OCI-LY1 (cell line): Measurements from ENCODE around the gene TIRAP.

ENCODE experiments used
- H2AFZ ChIP-seq: fragments of 200-600 bp; sonication (generic), shearing (Covaris generic); 2 replicates; pipeline ENCODE4 v1.6.0; 2014; ENCODE audit warnings: antibody characterized with exemption, mild to moderate bottlenecking, low read length
- H3F3A ChIP-seq: fragments of 200-600 bp; sonication (generic), shearing (Covaris generic); 2 replicates; pipeline ENCODE4 v1.6.0; 2014; ENCODE audit warnings: mild to moderate bottlenecking, antibody characterized with exemption, low read length, moderate library complexity; ENCODE audit not compliant: insufficient read depth
- H3K27ac ChIP-seq: fragments of 200-600 bp; sonication (generic); 2 replicates; pipeline ENCODE4 v1.5.1; 2014; ENCODE audit warnings: low read length, mixed run types, mild to moderate bottlenecking, low read depth; ENCODE audit not compliant: poor library complexity, severe bottlenecking
- H3K27me3 ChIP-seq: fragments of 200-600 bp; sonication (generic); 2 replicates; pipeline ENCODE4 v1.6.0; 2014; ENCODE audit warnings: antibody characterized with exemption, mild to moderate bottlenecking, low read length, moderate library complexity; ENCODE audit not compliant: insufficient read depth
- H3K36me3 ChIP-seq: fragments of 200-600 bp; sonication (generic); 2 replicates; pipeline ENCODE4 v1.6.1; 2014; ENCODE audit warnings: mild to moderate bottlenecking, antibody characterized with exemption, low read length, moderate library complexity, mixed read lengths; ENCODE audit not compliant: insufficient read depth
- H3K4me1 ChIP-seq: fragments of 200-600 bp; sonication (generic); 2 replicates; pipeline ENCODE4 v1.5.1; 2014; ENCODE audit warnings: mild to moderate bottlenecking, low read length, moderate library complexity; ENCODE audit not compliant: insufficient read depth, severe bottlenecking
- H3K4me2 ChIP-seq: fragments of 200-600 bp; sonication (generic), shearing (Covaris generic); 2 replicates; pipeline ENCODE4 v1.6.1; 2014; ENCODE audit warnings: low read length
- H3K4me3 ChIP-seq: fragments of 200-600 bp; sonication (generic); 2 replicates; pipeline ENCODE4 v1.5.1; 2014; ENCODE audit warnings: low read length, low read depth, mild to moderate bottlenecking, mixed read lengths; ENCODE audit not compliant: poor library complexity, severe bottlenecking
- H3K79me2 ChIP-seq: fragments of 200-600 bp; shearing (Covaris generic); 2 replicates; pipeline ENCODE4 v1.6.1; 2016; ENCODE audit warnings: mixed run types, low read length, mixed read lengths; ENCODE audit not compliant: insufficient read depth
- H3K9ac ChIP-seq: fragments of 200-600 bp; sonication (generic), shearing (Covaris generic); 2 replicates; pipeline ENCODE4 v1.6.1; 2014; ENCODE audit warnings: mild to moderate bottlenecking, low read length, mixed read lengths
- H3K9me2 ChIP-seq: fragments of 200-600 bp; sonication (generic), shearing (Covaris generic); 2 replicates; pipeline ENCODE4 v1.6.1; 2014; ENCODE audit warnings: low read depth, mild to moderate bottlenecking, low read length, mixed read lengths
- H3K9me3 ChIP-seq: fragments of 200-600 bp; shearing (Covaris generic); 2 replicates; pipeline ENCODE4 v1.6.1; 2014; ENCODE audit warnings: low read length, mixed read lengths
- H4K20me1 ChIP-seq: fragments of 200-600 bp; sonication (generic), shearing (Covaris generic); 2 replicates; pipeline ENCODE4 v1.6.0; 2016; ENCODE audit warnings: mild to moderate bottlenecking, low read length; ENCODE audit not compliant: insufficient read depth
- EZH2 ChIP-seq: fragments of 200-600 bp; sonication (generic), shearing (Covaris generic); IDR thresholded peaks from 2 replicates; pipeline ENCODE4 v1.8.0; 2017; ENCODE audit warnings: borderline replicate concordance, mixed run types, mild to moderate bottlenecking, antibody characterized with exemption, low read length, moderate library complexity, mixed read lengths
- TF ChIP-seq, protein P1 (sequence below): fragments of 200-600 bp; sonication (generic), shearing (Covaris generic); IDR thresholded peaks from 2 replicates; pipeline ENCODE4 v1.5.1; 2017; ENCODE audit warnings: mild to moderate bottlenecking, antibody characterized with exemption, low read length, moderate library complexity, mixed read lengths

Gene TIRAP

DNA sequence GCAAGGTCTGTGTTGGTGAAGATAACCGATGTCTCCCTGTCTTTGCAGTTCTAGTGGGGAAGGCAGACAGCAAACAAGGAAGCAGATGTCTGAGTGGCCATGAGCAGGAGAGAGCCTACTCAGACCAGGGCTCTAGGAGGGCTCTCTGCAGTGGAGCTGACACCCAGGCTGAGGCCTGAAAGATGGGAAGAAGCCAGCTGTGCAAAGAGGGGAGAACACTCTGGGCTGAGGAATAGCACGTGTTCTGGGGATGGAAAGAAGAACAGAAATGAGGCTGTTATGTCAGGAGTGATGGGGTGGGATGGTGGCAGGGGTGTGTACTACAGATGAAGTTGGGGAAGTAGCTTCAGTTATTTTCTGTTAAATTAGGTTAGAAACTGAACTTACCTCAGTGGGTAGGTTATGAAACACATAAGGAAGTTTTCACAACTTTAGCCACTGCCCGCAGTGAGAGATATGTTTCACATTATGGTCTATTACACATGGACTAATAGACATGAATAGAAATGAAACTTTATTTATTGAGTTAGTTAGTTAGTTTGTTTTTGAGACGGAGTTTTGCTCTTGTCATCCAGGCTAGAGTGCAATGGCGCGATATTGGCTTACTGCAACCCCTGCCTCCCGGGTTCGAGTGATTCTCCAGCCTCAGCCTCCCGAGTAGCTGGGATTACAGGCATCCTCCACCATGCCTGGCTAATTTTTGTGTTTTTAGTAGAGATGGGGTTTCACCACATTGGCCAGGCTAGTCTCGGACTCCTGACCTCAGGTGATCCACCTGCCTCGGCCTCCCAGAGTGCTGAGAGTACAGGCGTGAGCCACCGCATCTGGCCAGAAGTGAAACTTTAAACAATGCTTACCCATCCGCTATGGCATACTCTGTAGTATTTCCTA lies 28.8 kb downstream of the TIRAP start:
- Histone ChIP-seq H3K27me3 (no peaks in the 10 kb centered on the region), H3K27ac (no peak overlapping the region), H3K9ac (no peak overlapping the region), H3K9me3 (no peaks in the 10 kb centered on the region), H3K4me2 (no peak overlapping the region), H3F3A (no peaks in the 10 kb centered on the region), H4K20me1 (no peaks in the 10 kb centered on the region), H2AFZ (no peak overlapping the region), H3K79me2 (no peaks in the 10 kb centered on the region), H3K36me3 (peaks cover 72% of the 10 kb centered on the region), H3K4me3 (no peak overlapping the region), H3K4me1 (peaks cover under 1% of the 10 kb centered on the region), H3K9me2 (no peaks in the 10 kb centered on the region)
- TF ChIP-seq, protein P1, sequence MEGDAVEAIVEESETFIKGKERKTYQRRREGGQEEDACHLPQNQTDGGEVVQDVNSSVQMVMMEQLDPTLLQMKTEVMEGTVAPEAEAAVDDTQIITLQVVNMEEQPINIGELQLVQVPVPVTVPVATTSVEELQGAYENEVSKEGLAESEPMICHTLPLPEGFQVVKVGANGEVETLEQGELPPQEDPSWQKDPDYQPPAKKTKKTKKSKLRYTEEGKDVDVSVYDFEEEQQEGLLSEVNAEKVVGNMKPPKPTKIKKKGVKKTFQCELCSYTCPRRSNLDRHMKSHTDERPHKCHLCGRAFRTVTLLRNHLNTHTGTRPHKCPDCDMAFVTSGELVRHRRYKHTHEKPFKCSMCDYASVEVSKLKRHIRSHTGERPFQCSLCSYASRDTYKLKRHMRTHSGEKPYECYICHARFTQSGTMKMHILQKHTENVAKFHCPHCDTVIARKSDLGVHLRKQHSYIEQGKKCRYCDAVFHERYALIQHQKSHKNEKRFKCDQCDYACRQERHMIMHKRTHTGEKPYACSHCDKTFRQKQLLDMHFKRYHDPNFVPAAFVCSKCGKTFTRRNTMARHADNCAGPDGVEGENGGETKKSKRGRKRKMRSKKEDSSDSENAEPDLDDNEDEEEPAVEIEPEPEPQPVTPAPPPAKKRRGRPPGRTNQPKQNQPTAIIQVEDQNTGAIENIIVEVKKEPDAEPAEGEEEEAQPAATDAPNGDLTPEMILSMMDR, result no peak

DNA sequence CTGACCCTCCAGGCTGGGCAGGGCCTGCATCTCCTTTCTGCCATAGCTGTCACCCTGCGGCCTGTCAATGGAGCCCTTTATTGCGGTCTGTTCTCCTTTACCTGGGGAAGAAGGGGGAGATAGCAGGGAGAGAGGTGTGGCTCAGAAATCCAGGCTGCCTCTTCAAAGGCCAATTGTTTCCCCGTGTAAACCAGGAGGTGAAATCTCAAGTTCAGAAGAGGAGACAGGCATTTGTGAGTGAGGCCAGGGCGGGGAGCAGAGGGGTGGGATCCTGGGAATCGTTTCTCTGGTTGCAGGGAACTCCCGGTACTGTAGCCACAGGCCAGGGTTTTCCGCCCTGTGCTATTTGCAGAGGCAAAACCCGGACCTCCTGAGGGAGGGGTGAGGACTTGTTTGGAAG lies 30.1 kb downstream of the TIRAP start:
- Histone ChIP-seq H3K9me2 (no peaks in the 10 kb centered on the region), H3K36me3 (peaks cover 67% of the 10 kb centered on the region), H2AFZ (no peak overlapping the region), H3F3A (no peaks in the 10 kb centered on the region), H3K4me2 (no peak overlapping the region), H3K9me3 (no peaks in the 10 kb centered on the region), H3K27ac (no peak overlapping the region), H3K4me3 (no peak overlapping the region), H3K9ac (no peak overlapping the region), H4K20me1 (no peaks in the 10 kb centered on the region), H3K27me3 (no peaks in the 10 kb centered on the region), H3K4me1 (peaks cover under 1% of the 10 kb centered on the region), H3K79me2 (no peaks in the 10 kb centered on the region)
- TF ChIP-seq, protein P1, result no peak
- TF ChIP-seq EZH2, result no peak

DNA sequence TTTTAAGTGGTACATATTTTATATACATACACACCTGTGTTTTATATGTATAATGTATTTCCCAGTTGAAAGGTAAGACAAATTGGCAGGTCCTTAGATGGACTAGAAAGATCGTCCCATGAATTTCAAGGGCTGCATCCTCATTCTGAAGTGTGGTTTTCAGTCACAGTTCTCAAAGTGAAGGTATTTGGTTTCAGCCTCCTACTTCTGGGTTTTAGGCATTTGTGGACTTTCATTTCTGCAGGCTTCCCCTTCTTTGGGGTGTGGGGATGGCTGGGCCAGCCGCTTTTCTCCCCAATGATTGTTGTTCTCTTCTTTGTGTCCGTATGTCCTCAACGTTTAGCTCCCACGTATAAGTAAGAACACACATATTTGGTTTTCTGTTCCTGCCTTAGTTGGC lies 30.9 kb downstream of the TIRAP start:
- Histone ChIP-seq H3K9me3 (no peaks in the 10 kb centered on the region), H3K27me3 (no peaks in the 10 kb centered on the region), H3K4me1 (peaks cover 9% of the 10 kb centered on the region), H4K20me1 (no peaks in the 10 kb centered on the region), H3K4me2 (no peak overlapping the region), H3F3A (no peaks in the 10 kb centered on the region), H3K4me3 (no peak overlapping the region), H3K27ac (no peak overlapping the region), H3K36me3 (peaks cover 63% of the 10 kb centered on the region), H3K9me2 (no peaks in the 10 kb centered on the region), H3K79me2 (no peaks in the 10 kb centered on the region), H3K9ac (no peak overlapping the region), H2AFZ (no peak overlapping the region)
- TF ChIP-seq, protein P1, result no peak
- TF ChIP-seq EZH2, result no peak
